Small intestine (tissue), 7 donors: ENCODE measurements around the gene STPG4. TPM values are rescaled to one million over a fixed set of nuclear protein-coding genes. Genes with fewer than 3 reads are reported as not detected.
"Not testable (repeated sequence)": the region's sequence is repeated elsewhere in the genome, so short reads cannot be mapped to it uniquely, and the experiment has no call there.

ENCODE experiments used
- DNase-seq, 2 donors: peaks; one replicate each; pipeline versions ENCODE4 v3.0.0 to v3.0.0-alpha.2; 2013
- FAIRE-seq: peaks from 2 replicates; lab custom pipeline; 2012; peaks lifted over from hg19 to GRCh38; lab: Jason Lieb, UNC
- H3K27ac ChIP-seq, 3 donors: one replicate each; pipeline ENCODE4 v1.5.1; 2013; ENCODE audit warnings: low read length in 2 of 3, mild to moderate bottlenecking in 2 of 3, control low read depth in 1 of 3, inconsistent platforms in 1 of 3, low read depth in 1 of 3, moderate library complexity in 1 of 3
- H3K27me3 ChIP-seq, 3 donors: one replicate each; pipeline ENCODE4 v1.6.1; 2013; ENCODE audit warnings: low read length in 3 of 3, inconsistent platforms in 1 of 3; ENCODE audit not compliant: control insufficient read depth in 3 of 3, insufficient read depth in 3 of 3
- H3K36me3 ChIP-seq, 3 donors: one replicate each; pipeline ENCODE4 v1.6.1; 2013; ENCODE audit warnings: low read length in 3 of 3, inconsistent platforms in 1 of 3, low read depth in 1 of 3, mild to moderate bottlenecking in 1 of 3, moderate library complexity in 1 of 3; ENCODE audit not compliant: control insufficient read depth in 3 of 3, insufficient read depth in 2 of 3
- H3K4me1 ChIP-seq, 3 donors: one replicate each; pipeline ENCODE4 v1.6.1; 2013; ENCODE audit warnings: low read length in 2 of 3, inconsistent platforms in 1 of 3, low read depth in 1 of 3, mild to moderate bottlenecking in 1 of 3, moderate library complexity in 1 of 3; ENCODE audit not compliant: control insufficient read depth in 3 of 3, insufficient read depth in 2 of 3
- H3K4me3 ChIP-seq, 3 donors: one replicate each; pipeline ENCODE4 v1.5.1; 2013; ENCODE audit warnings: low read length in 3 of 3, control low read depth in 1 of 3, inconsistent platforms in 1 of 3, low read depth in 1 of 3, mild to moderate bottlenecking in 1 of 3, moderate library complexity in 1 of 3
- H3K9me3 ChIP-seq, 2 donors: one replicate each; pipeline ENCODE4 v1.6.1; 2013; ENCODE audit warnings: low read depth in 1 of 2, low read length in 1 of 2; ENCODE audit not compliant: control insufficient read depth in 2 of 2, insufficient read depth in 1 of 2
- WGBS, 3 donors: extraction: QIAGEN DNeasy Blood & Tissue Kit; methylation state at CpG; one replicate each; pipeline ENCODE4 v1.1.7; 2013; 5-methylcytosine and 5-hydroxymethylcytosine counted together
- polyA plus RNA-seq, 4 donors: library from polyadenylated mRNA; stranded (reverse) in 3 of 4; unstranded in 1 of 4; fragments of 200-250 nt in 3 of 4; fragments of 120-200 nt in 1 of 4; gene quantifications; one replicate each; pipeline versions ENCODE4 v1.2.1 to v1.2.3, GENCODE V29; 2013
- donor health status: healthy with polysubstance abuse.
- donor health status: control.
- donor health status: control.
- donor health status: Bipolar disorder and iron deficiency.
- donor health status: healthy.

Gene STPG4
- polyA plus RNA-seq, 4 donors, result 0.06 to 0.12 TPM; not detected in 2

DNA sequence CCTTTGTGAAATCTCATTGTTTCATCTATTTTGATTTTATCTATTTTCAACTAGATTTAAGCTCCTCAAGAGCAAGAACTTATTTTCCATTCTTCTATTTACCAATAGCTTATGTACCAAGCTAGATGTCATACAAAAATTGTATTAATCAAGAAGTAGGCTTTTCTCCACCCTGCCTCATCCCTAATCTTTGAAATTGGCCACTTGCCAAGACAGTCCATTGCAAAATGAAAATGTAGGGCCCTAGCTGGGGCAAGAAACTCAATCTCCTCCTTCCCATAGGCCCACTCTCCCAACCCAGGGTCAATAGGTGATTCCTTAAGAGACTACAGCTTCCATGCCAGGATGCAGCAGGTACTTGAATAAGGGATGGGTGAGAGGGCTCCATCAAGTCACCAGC is 39.3 kb upstream of the STPG4 start:
- Histone ChIP-seq H3K27me3 (no peaks in the 10 kb centered on the region), H3K4me3 (no peak overlapping the region), H3K9me3 (no peaks in the 10 kb centered on the region), H3K36me3 (no peaks in the 10 kb centered on the region), H3K4me1 (peaks cover 0 to 45% (median under 1%) of the 10 kb centered on the region in 3 donors), H3K27ac (no peak overlapping the region)
- DNase-seq, result no peak
- no peak for FAIRE-seq

DNA sequence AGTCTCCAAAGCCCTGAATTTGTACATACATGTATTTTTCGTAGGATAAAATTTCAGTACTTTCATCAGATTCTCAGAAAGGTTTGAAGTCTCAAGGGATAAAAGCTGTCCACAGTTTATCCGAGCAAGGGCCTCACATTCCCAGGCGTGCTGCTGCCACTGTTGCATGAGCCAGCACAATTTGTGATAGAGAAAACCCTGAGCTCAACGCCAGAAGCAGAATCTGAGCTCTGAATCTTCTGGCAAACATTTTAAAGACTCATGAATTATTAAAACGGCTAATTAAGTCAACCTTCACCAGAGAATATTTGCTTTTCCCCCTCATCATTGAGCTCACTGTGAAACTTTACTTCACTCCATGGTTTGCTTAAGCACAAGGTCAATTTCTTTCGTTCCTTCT is 38.5 kb upstream of the STPG4 start:
- no peak for FAIRE-seq

DNA sequence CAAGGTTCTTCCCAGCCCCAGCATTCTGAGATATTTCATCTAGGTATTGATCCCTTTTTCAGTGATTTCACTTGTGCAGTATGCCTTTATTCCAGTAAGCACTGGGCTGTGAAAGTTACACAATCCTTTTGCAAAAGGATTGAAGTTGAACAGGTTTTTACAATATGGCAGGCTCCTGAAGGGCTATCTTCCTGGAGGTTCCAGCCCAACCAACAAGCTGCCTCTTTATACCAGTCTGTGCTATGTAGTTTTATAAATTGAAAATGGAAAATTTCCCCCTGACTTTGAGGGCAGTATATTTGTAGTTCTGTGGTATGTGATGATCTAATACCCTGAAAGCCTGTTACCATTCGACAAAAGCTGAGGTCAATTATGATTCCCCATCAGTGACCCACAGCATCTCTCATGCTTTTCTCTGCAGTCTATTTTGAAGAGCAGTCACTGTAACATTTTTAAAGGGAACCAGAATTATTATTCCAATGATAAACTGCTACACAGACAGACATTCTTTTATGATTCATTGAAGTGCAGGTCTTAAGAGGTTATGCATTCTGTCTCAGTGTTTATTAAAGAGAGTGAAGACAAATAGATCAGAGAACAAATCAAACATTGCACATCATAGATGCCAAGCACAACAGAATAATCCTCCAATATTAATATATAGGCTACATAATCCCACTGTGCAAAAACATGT is 35.2 kb upstream of the STPG4 start:
- Histone ChIP-seq H3K4me1 (peaks cover 0 to 45% (median 2%) of the 10 kb centered on the region in 3 donors), H3K4me3 (no peak overlapping the region), H3K27me3 (no peaks in the 10 kb centered on the region), H3K9me3 (no peaks in the 10 kb centered on the region), H3K27ac (peak overlapping the region in 2 of 3 donors; percentile 22 to 34), H3K36me3 (no peaks in the 10 kb centered on the region)
- 59 to 89% (median 73%) methylated on average over 1 of the region's 1 CpG for WGBS, 3 donors
- FAIRE-seq (no peak), DNase-seq (peak; percentile 37 to 47)

More for the DNA sequence above, 38.5 kb upstream of the STPG4 start:
- H3K27me3 ChIP-seq, result no peaks in the 10 kb centered on the region
- H3K36me3 ChIP-seq, result no peaks in the 10 kb centered on the region
- no peak for DNase-seq
- WGBS, 3 donors, result 87 to 92% (median 90%) methylated on average over 6 of the region's 6 CpGs
- peaks cover 0 to 46% (median 2%) of the 10 kb centered on the region in 3 donors for H3K4me1 ChIP-seq
- no peak overlapping the region for H3K4me3 ChIP-seq
- no peaks in the 10 kb centered on the region for H3K9me3 ChIP-seq
- H3K27ac ChIP-seq, result no peak overlapping the region

DNA sequence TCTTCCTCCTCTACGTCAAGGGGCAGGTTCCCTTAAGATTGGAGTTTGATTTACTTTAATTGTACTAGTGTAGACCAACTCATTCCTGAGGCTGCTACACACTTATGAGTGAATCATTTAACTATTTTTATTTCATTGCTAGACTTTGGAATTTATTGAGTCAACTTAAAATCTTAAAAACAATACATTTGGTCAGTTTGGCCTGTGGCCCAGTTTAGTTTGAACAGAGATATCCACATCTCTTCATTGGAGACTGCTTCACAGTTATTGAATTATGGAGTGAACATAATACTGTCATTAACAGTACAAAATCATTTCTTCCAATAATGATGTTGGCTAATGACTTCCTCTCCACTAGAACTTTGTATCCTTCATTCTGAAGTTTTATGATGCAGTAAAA is 34.5 kb upstream of the STPG4 start:
- Histone ChIP-seq H3K27me3 (no peaks in the 10 kb centered on the region), H3K4me3 (no peak overlapping the region), H3K4me1 (peaks cover 0 to 38% (median 2%) of the 10 kb centered on the region in 3 donors), H3K27ac (no peak overlapping the region), H3K36me3 (no peaks in the 10 kb centered on the region), H3K9me3 (no peaks in the 10 kb centered on the region)
- FAIRE-seq (no peak), DNase-seq (peak in 1 of 2 donors; percentile 65)
- WGBS, 3 donors, result 52 to 71% (median 53%) methylated on average over 1 of the region's 1 CpG

DNA sequence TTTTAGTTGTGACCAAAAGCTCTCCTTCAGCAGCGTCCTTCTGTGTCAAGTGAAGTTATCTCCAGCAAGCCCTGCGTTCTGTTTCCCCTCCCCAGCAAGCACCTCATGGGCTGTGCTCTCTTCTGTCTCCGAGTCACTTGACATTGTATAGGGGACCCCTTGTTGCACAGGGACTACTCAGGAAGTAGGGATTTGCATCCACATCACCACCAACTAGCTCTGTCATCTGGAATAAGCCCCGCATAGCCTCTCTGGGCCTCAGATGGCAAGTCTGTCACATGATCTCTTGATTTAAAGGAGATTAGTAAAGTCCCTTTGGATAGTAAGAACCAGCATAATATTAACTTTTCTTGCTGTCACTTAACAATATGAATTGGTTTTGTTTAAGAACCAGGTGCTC is 32.0 kb upstream of the STPG4 start:
- WGBS, 3 donors, result 90 to 92% (median 92%) methylated on average over 4 of the region's 4 CpGs

DNA sequence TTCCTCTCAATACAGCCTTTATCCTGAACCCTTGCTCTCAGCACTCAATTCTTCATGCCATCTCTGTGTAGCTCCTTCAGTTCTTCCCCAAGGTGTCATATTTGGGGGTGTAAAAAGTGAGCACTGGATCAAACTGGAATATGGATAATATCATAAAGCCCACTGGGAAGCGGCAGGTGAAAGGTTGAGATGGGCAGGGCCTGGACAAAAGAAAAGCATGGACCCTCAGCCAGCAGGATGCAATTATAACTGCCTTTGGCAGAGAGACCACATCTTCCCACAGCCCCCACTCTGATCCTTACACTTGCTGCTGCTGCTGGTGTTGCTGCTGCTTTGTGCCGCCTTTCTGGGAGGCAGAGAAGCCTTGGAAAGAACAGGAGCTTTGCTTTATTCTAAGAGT is 31.2 kb upstream of the STPG4 start:
- DNase-seq, result no peak
- Histone ChIP-seq H3K36me3 (no peaks in the 10 kb centered on the region), H3K4me3 (no peak overlapping the region), H3K27ac (no peak overlapping the region), H3K27me3 (no peaks in the 10 kb centered on the region), H3K9me3 (no peaks in the 10 kb centered on the region), H3K4me1 (peaks cover 0 to 8% (median 2%) of the 10 kb centered on the region in 3 donors)
- WGBS, 3 donors, result 91 to 96% (median 91%) methylated on average over 2 of the region's 2 CpGs
- no peak for FAIRE-seq

More for the DNA sequence above, 32.0 kb upstream of the STPG4 start:
- FAIRE-seq (no peak), DNase-seq (no peak)
- Histone ChIP-seq H3K4me1 (peaks cover 0 to 15% (median 2%) of the 10 kb centered on the region in 3 donors), H3K27ac (no peak overlapping the region), H3K36me3 (no peaks in the 10 kb centered on the region), H3K4me3 (no peak overlapping the region), H3K9me3 (no peaks in the 10 kb centered on the region), H3K27me3 (no peaks in the 10 kb centered on the region)

DNA sequence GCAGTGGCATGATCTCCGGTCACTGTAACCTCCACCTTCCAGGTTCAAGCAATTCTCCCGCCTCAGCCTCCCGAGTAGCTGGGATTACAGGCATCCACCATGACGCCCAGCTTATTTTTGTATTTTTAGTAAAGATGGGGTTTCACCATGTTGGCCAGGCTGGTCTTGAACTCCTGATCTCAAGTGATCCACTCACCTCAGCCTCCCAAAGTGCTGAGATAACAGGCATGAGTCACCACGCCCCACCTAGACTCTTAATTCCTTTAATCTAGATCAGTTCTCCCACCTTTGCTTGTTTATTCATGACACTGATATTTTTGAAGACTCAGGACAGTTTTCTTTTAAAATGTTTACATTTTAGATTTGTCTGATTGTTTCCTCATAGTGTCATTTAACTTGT is 30.0 kb upstream of the STPG4 start:
- not testable (repeated sequence) for H3K4me3 ChIP-seq, FAIRE-seq, H3K36me3 ChIP-seq, DNase-seq, H3K27me3 ChIP-seq, H3K4me1 ChIP-seq, H3K9me3 ChIP-seq, H3K27ac ChIP-seq
- WGBS, 3 donors, result 64 to 81% (median 67%) methylated on average over 5 of the region's 5 CpGs

DNA sequence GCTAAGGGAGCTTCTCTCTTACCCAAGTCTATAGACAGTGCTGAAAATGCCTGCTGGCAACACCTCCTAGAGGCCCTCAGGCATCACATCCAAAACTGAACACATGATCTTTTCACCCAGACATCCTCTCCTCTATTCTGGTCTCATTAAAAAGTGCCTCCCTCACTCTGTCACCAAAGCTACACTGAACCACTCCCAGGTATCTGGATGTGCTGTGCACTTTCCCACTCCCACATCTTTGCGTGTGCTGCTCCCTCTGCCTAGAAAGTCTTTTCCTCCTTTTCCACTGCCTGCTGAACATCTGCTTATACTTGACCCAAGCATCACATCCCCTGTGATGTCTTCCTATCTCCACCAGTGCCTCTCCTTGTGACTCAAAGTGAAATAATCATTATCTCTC is 26.1 kb upstream of the STPG4 start:
- 91 to 100% (median 96%) methylated on average over 1 of the region's 1 CpG for WGBS, 3 donors
- Histone ChIP-seq H3K9me3 (no peaks in the 10 kb centered on the region), H3K4me1 (peaks cover 0 to 7% (median 2%) of the 10 kb centered on the region in 3 donors), H3K4me3 (no peak overlapping the region), H3K27ac (no peak overlapping the region), H3K36me3 (no peaks in the 10 kb centered on the region), H3K27me3 (no peaks in the 10 kb centered on the region)
- FAIRE-seq (no peak), DNase-seq (no peak)

DNA sequence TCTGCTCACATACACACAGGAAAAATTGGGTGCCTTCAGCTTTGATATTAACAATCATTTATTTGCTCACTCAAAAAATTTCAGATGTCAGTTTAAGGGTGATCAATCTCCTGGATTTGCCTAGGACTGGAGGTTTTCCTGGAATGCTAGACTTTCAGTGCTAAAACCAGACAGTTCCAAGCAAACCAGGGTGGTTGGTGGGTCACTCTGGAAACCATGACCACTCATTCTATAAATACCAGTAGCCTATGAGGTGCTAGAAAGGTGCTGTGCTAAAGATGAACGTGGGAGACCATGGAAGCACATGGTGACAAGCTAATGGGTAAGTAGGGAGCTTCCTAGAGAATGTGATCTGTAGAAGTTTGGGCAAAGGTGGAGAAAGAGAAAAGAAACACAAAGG is 25.4 kb upstream of the STPG4 start:
- H3K36me3 ChIP-seq, result no peaks in the 10 kb centered on the region
- peaks cover 0 to 7% (median 2%) of the 10 kb centered on the region in 3 donors for H3K4me1 ChIP-seq
- H3K27ac ChIP-seq, result no peak overlapping the region
- H3K27me3 ChIP-seq, result no peaks in the 10 kb centered on the region
- 83 to 88% (median 85%) methylated on average over 1 of the region's 1 CpG for whole genome bisulfite sequencing, 3 donors
- FAIRE-seq (no peak), DNase-seq (no peak)
- no peaks in the 10 kb centered on the region for H3K9me3 ChIP-seq
- H3K4me3 ChIP-seq, result no peak overlapping the region
